GM12801 (cell line): ENCODE measurements around the gene SYTL3.

ENCODE experiments used
- CTCF ChIP-seq: IDR thresholded peaks from one replicate; pipeline ENCODE4 v1.5.1; 2011; ENCODE audit warnings: control low read depth; ENCODE audit not compliant: insufficient read length; ENCODE audit errors: extremely low read depth

The SYTL3 gene

GRCh38 chr6:158649289-158650143 lies at the start of gene SYTL3:
SYTL3 (plus strand) TSS chr6:158650054; CDS start chr6:158663269, 13,215 bp downstream.
- TF ChIP-seq CTCF = no peak

- TF ChIP-seq CTCF = no peak
Observed at GRCh38 chr6:158603261-158604047, 46.4 kb upstream of the SYTL3 start.

GRCh38 chr6:158604048-158604406 lies 45.8 kb upstream of the SYTL3 start:
- no peak for TF ChIP-seq CTCF

GRCh38 chr6:158605266-158605878 lies 44.5 kb upstream of the SYTL3 start:
- TF ChIP-seq CTCF = no peak

- TF ChIP-seq CTCF = no peak
Observed at GRCh38 chr6:158606935-158607334, 42.9 kb upstream of the SYTL3 start.

GRCh38 chr6:158607411-158608170 lies 42.3 kb upstream of the SYTL3 start:
- no peak for TF ChIP-seq CTCF
